Epithelial cell of esophagus (primary cell): ENCODE data around the gene ACER3.

Experiments used
- DNase-seq: peaks from one replicate; pipeline ENCODE4 v3.0.0; 2010; ENCODE audit warnings: low read depth
- H3K4me3 ChIP-seq: 2 replicates; pipeline ENCODE4 v1.5.1; 2011; ENCODE audit warnings: mild to moderate bottlenecking, low read length, control low read depth
- TF ChIP-seq, protein P1 (sequence below): IDR thresholded peaks from 2 replicates; pipeline ENCODE4 v1.5.1; 2011; ENCODE audit warnings: low read depth, mild to moderate bottlenecking, low read length, control low read depth, inconsistent platforms; ENCODE audit not compliant: insufficient read depth; ENCODE audit errors: missing control alignments

The ACER3 gene

DNA sequence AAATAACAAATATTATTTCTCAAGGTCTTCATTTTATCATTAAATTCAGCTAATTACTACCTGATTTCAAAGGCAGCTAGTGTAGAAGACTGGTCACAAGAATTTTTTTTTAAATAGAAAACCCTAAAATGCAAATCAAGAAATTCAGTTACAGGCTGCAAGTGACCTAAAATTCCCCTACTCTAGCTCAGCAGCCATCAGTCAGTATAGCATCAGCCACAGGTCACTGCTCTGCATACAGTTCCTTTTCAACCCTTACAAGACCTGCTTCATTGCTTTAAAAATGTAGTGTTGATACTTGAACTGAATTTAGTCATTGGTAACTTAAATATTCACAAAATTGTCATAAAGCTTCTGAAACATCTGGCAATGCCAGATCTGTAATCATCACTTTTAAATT is 164.0 kb downstream of the ACER3 start:
- DNase-seq: no peak
- H3K4me3 ChIP-seq: no peak overlapping the region
- TF ChIP-seq, protein P1, sequence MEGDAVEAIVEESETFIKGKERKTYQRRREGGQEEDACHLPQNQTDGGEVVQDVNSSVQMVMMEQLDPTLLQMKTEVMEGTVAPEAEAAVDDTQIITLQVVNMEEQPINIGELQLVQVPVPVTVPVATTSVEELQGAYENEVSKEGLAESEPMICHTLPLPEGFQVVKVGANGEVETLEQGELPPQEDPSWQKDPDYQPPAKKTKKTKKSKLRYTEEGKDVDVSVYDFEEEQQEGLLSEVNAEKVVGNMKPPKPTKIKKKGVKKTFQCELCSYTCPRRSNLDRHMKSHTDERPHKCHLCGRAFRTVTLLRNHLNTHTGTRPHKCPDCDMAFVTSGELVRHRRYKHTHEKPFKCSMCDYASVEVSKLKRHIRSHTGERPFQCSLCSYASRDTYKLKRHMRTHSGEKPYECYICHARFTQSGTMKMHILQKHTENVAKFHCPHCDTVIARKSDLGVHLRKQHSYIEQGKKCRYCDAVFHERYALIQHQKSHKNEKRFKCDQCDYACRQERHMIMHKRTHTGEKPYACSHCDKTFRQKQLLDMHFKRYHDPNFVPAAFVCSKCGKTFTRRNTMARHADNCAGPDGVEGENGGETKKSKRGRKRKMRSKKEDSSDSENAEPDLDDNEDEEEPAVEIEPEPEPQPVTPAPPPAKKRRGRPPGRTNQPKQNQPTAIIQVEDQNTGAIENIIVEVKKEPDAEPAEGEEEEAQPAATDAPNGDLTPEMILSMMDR: no peak

DNA sequence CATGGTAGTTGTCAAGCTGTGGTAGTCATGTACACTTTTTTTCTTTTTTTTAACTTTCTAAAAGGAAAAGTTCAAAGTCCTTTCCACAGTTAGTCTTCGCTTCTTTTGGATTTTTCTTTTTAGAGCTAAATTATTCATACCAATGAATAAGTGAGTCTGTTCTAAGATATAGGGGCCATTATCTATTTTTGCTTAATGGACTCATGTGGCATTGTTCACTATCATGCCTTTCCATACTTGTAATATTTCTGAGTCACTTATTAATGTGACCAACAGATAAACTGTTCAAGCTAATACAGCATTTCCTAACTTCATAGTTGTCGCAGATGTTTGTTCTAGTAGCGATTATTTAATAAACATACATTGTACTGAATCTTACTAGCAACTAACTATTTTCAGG is 165.5 kb downstream of the ACER3 start:
- no peak overlapping the region for H3K4me3 ChIP-seq
- no peak for DNase-seq
- TF ChIP-seq, protein P1: no peak

DNA sequence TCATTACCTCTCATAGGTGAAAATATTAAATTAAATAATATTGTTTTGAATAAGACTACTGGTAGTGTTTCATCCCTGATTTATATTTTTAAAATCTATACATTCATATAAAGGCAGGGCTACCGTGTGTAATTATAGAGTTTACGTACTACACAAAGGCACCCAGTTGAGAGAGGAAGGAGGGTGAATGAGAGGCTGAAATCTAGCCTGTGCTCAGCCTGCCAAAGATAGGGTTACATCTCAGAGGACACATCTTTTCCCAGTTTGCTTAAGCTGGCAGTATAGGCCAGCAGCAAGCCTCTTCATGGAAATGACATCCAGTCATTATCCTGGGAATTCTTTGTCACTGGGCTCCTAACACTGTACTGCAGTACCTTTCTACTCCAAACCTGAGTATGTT is 166.0 kb downstream of the ACER3 start:
- TF ChIP-seq, protein P1: no peak
- H3K4me3 ChIP-seq: no peak overlapping the region
- DNase-seq: no peak

DNA sequence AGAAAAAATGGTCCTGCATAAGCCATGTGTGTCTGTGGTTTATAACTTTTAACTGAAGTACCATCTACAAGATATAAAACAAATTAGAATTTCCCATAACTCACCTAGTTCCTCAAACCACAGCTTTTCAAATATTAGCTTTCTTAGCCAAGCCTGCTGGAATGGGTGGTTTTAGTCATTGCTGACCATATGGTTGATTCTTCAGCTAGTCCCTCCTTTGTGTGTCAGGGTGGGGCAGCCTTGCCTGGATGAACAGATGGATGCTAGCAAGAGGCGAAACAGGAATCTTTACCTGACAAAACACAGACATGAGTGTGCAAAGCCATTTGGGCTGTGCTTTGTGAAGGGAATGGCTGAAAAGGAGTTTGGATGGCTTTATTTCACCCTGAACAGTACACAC is 166.6 kb downstream of the ACER3 start:
- no peak overlapping the region for H3K4me3 ChIP-seq
- DNase-seq: peak; percentile 32
- TF ChIP-seq, protein P1: no peak

DNA sequence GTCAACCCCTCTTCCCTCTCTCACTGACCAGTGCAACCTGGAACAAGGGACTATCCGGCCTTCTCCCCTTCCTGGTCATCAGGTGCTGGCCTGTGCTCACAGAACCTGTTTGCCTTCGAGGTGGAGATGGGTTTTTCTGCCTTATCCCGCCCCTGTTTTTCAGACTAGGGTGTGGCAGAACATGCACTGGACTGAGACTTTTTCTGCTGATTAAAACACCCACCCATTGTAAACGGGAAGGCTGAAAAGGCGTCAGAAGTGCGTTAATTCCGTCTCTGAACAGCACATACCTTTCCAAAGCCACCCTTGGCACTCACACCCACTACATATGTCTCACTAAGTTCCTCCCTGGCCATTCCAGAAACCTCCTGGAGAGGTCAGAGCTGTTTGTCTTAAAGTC is 169.1 kb downstream of the ACER3 start:
- peak; percentile 15 for DNase-seq
- no peak overlapping the region for H3K4me3 ChIP-seq
- TF ChIP-seq, protein P1: no peak

DNA sequence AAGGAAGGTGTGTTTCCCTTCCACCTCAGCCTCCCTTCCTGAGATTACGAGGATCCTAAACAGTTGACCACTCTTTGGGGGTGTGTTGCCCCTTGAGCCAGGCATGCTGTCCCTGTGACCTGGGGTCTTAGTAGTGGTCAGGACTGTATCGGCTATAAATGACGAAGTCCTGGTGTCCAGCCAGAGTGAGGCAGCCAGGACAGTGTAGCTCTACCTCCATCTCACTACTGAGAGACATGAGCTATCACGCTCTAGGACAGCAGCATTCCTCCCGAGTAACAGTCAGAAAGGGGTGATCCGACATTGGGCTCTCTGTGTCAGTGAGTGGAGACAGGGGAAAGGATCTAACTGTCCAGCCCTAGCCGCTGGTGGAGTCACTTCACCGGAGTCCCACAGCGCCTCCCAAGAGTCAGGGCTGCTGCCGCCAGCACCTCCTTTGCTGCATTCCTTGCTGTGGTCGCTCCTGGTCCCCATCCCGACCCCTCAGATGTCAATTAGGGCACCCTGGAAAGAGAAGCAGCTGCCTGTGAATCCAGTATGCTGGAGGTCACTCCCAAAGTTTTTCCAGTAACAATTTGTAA is 170.2 kb downstream of the ACER3 start:
- DNase-seq: no peak
- no peak overlapping the region for H3K4me3 ChIP-seq
- TF ChIP-seq, protein P1: no peak

DNA sequence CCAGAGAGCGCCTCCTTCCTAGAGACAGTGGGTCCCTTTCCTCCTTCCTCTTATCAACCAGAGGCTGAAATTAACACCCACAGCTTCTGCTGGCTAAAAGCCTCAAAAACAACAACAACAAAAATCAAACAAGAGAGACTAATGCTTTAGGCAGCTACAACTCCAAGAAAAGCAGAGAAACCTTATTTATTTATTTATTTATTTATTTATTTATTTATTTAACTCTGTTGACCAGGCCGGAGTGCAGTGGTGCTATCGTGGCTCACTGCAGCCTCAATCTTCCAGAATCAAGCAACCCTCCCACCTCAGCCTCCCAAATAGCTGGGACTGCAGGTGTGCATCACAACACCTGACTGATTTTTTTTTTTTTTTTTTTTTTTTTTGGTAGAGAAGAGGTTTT is 170.9 kb downstream of the ACER3 start:
- TF ChIP-seq, protein P1: no peak
- no peak for DNase-seq
- H3K4me3 ChIP-seq: no peak overlapping the region
